Neural cell (in vitro differentiated cells): Measurements from ENCODE around the gene PHTF2. TPM values are rescaled to one million over a fixed set of nuclear protein-coding genes. Genes with fewer than 3 reads are reported as not detected.

ENCODE experiments used
- H2AFZ ChIP-seq: fragments of 200-600, 300-800 bp; sonication (generic), shearing (Covaris generic); 2 replicates; pipeline ENCODE4 v1.6.0; 2014; ENCODE audit warnings: low read depth, mild to moderate bottlenecking, antibody characterized with exemption, low read length, moderate library complexity
- H3F3A ChIP-seq: fragments of 200-600 bp; shearing (Covaris generic); 2 replicates; pipeline ENCODE4 v1.6.1; 2016; ENCODE audit warnings: mild to moderate bottlenecking, moderate library complexity, mixed read lengths, antibody characterized with exemption, low read length; ENCODE audit not compliant: insufficient read depth, poor library complexity, severe bottlenecking
- H3K27ac ChIP-seq: fragments of 200-600, 300-800 bp; sonication (generic), shearing (Covaris generic); 2 replicates; pipeline ENCODE4 v1.5.1; 2014; ENCODE audit warnings: mild to moderate bottlenecking, low read length, moderate library complexity
- H3K27me3 ChIP-seq: fragments of 300-800, 200-600 bp; sonication (generic), shearing (Covaris generic); 2 replicates; pipeline ENCODE4 v1.6.0; 2014; ENCODE audit warnings: mild to moderate bottlenecking, low read depth, low read length, moderate library complexity; ENCODE audit not compliant: insufficient read depth
- H3K36me3 ChIP-seq: fragments of 300-800, 200-600 bp; sonication (generic), shearing (Covaris generic); 2 replicates; pipeline ENCODE4 v1.5.1; 2014; ENCODE audit warnings: mild to moderate bottlenecking, antibody characterized with exemption, low read length, moderate library complexity; ENCODE audit not compliant: insufficient read depth
- H3K4me2 ChIP-seq: fragments of 300-800, 200-600 bp; sonication (generic), shearing (Covaris generic); 2 replicates; pipeline ENCODE4 v1.6.0; 2014; ENCODE audit warnings: mild to moderate bottlenecking, low read length
- H3K4me3 ChIP-seq: fragments of 300-800, 200-600 bp; sonication (generic), shearing (Covaris generic); 2 replicates; pipeline ENCODE4 v1.5.1; 2014; ENCODE audit warnings: mild to moderate bottlenecking, low read length, moderate library complexity
- H3K79me2 ChIP-seq: fragments of 200-600 bp; shearing (Covaris generic); replicated peaks from 2 replicates; pipeline ENCODE4 v1.6.0; 2014; ENCODE audit warnings: mild to moderate bottlenecking, low read length, moderate library complexity; ENCODE audit not compliant: insufficient read depth
- H3K9ac ChIP-seq: fragments of 300-800, 200-600 bp; sonication (generic), shearing (Covaris generic); 2 replicates; pipeline ENCODE4 v1.6.1; 2016; ENCODE audit warnings: mild to moderate bottlenecking, low read length, mixed read lengths
- H3K9me2 ChIP-seq: fragments of 200-600 bp; shearing (Covaris generic); 2 replicates; pipeline ENCODE4 v1.6.1; 2016; ENCODE audit warnings: mild to moderate bottlenecking, low read length, mixed read lengths; ENCODE audit not compliant: insufficient read depth
- H3K9me3 ChIP-seq: fragments of 200-600, 300-800 bp; sonication (generic), shearing (Covaris generic); 2 replicates; pipeline ENCODE4 v1.6.1; 2016; ENCODE audit warnings: mild to moderate bottlenecking, mixed run types, low read length, moderate library complexity, mixed read lengths
- H4K20me1 ChIP-seq: fragments of 200-600 bp; shearing (Covaris generic); 2 replicates; pipeline ENCODE4 v1.6.1; 2016; ENCODE audit warnings: mild to moderate bottlenecking, mixed run types; ENCODE audit not compliant: insufficient read depth
- CTCF ChIP-seq: fragments of 450-650 bp; IDR thresholded peaks from 2 replicates; pipeline ENCODE4 v1.5.1; 2014; ENCODE audit warnings: antibody characterized with exemption, mild to moderate bottlenecking, moderate library complexity; ENCODE audit not compliant: poor library complexity, severe bottlenecking
- EP300 ChIP-seq: fragments of 450-650 bp; conservative IDR thresholded peaks from 2 replicates; pipeline ENCODE4 v1.6.1; 2014; ENCODE audit warnings: antibody characterized with exemption, mild to moderate bottlenecking, moderate library complexity; ENCODE audit not compliant: poor library complexity, severe bottlenecking
- EZH2 ChIP-seq: fragments of 200-600, 300-800 bp; shearing (Covaris generic), sonication (generic); IDR thresholded peaks from 2 replicates; pipeline ENCODE4 v1.6.1; 2014; ENCODE audit warnings: antibody characterized with exemption, low read length, borderline replicate concordance, mild to moderate bottlenecking; ENCODE audit not compliant: insufficient read depth, poor library complexity, severe bottlenecking
- MXI1 ChIP-seq: fragments of 450-650 bp; conservative IDR thresholded peaks from 2 replicates; pipeline ENCODE4 v1.6.1; 2014; ENCODE audit warnings: antibody characterized with exemption, mild to moderate bottlenecking; ENCODE audit not compliant: poor library complexity, severe bottlenecking
- RAD21 ChIP-seq: fragments of 450-650 bp; conservative IDR thresholded peaks from 2 replicates; pipeline ENCODE4 v1.6.1; 2014; ENCODE audit warnings: antibody characterized with exemption, mild to moderate bottlenecking, moderate library complexity
- REST ChIP-seq: IDR thresholded peaks from 2 replicates; pipeline ENCODE4 v1.6.1; 2012; ENCODE audit warnings: borderline replicate concordance
- SMC3 ChIP-seq: fragments of 450-650 bp; conservative IDR thresholded peaks from 2 replicates; pipeline ENCODE4 v1.6.1; 2014; ENCODE audit warnings: antibody characterized with exemption, mild to moderate bottlenecking, moderate library complexity; ENCODE audit not compliant: poor library complexity
- TAF1 ChIP-seq: IDR thresholded peaks from 2 replicates; pipeline ENCODE4 v1.6.1; 2012; ENCODE audit warnings: low read depth
- polyA plus RNA-seq: library from polyadenylated mRNA; depleted of rRNA; stranded (reverse); fragments of >200 nt; gene quantifications from 2 replicates; pipeline ENCODE4 v1.2.3, GENCODE V29; 2014

PHTF2 gene
- polyA plus RNA-seq, 1 donor from 2014 or later, result 34.4 TPM

- no peaks in the 10 kb centered on the region for H3K27me3 ChIP-seq
- H3K27ac ChIP-seq, result no peak overlapping the region
- no peak for TF ChIP-seq TAF1
- TF ChIP-seq REST, result no peak
- TF ChIP-seq EP300, result no peak
- TF ChIP-seq RAD21, result no peak
- no peak for TF ChIP-seq MXI1
- no peak for TF ChIP-seq CTCF
- no peak for TF ChIP-seq SMC3
- no peaks in the 10 kb centered on the region for H3F3A ChIP-seq
- no peak overlapping the region for H3K4me2 ChIP-seq
- peaks cover 15% of the 10 kb centered on the region for H3K79me2 ChIP-seq
- no peak overlapping the region for H3K9ac ChIP-seq
- no peak overlapping the region for H2AFZ ChIP-seq
- H3K9me3 ChIP-seq, result no peaks in the 10 kb centered on the region
- H3K36me3 ChIP-seq, result peaks cover 6% of the 10 kb centered on the region
- H3K4me3 ChIP-seq, result no peak overlapping the region
- no peaks in the 10 kb centered on the region for H3K9me2 ChIP-seq
- no peaks in the 10 kb centered on the region for H4K20me1 ChIP-seq
These were observed 31.6 kb upstream of the PHTF2 start for GRCh38 chr7:77766801-77767605.

GRCh38 chr7:77770316-77770715, 28.3 kb upstream of the PHTF2 start:
- Histone ChIP-seq H3K79me2 (no peaks in the 10 kb centered on the region), H3K4me3 (no peak overlapping the region), H3K9ac (no peak overlapping the region), H3K27ac (no peak overlapping the region), H3F3A (no peaks in the 10 kb centered on the region), H3K4me2 (no peak overlapping the region), H3K9me3 (no peaks in the 10 kb centered on the region), H3K9me2 (no peaks in the 10 kb centered on the region), H3K36me3 (peaks cover 6% of the 10 kb centered on the region), H4K20me1 (no peaks in the 10 kb centered on the region), H2AFZ (no peak overlapping the region), H3K27me3 (no peaks in the 10 kb centered on the region)
- TF ChIP-seq EP300, result no peak
- TF ChIP-seq EZH2, result no peak
- TF ChIP-seq MXI1, result no peak
